ENCODE data around the gene PFDN2. TPM values are rescaled to one million over a fixed set of nuclear protein-coding genes. Genes with fewer than 3 reads are reported as not detected.

The PFDN2 gene
- total and polyA plus RNA-seq, 2 of the 8 experiments (the other 6 are each of a cell fraction or from before 2014, with no cell fraction given), result 66.2 to 71.2 TPM

- Histone ChIP-seq H2BK120ac (replicated peaks; ENCODE audit: low read depth, low read length) (no peak overlapping the region), H2BK20ac (ENCODE audit: low read length) (no peak overlapping the region), H3K4ac (replicated peaks; ENCODE audit: insufficient read length, low read depth, low read length) (no peak overlapping the region), H2AK5ac (ENCODE audit: low read depth, low read length) (no peak overlapping the region), H3K4me1 (replicated peaks in 1 of 4; ENCODE audit: control insufficient read depth in 3 of 4, insufficient read depth in 4 of 4, low read length in 3 of 4) (0 out of 7 replicates have a peak, but pooled peaks cover 0 to under 1% (median 0%) of the 10 kb centered on the region in 4 experiments), H3K4me3 (ENCODE audit: extremely low read depth in 1 of 4, insufficient read depth in 2 of 4, low read depth in 3 of 4, low read length in 4 of 4) (peak overlapping the region in 3 of 4 experiments; percentile 26 to 94 (median 91); a peak in 6 of 8 replicates), H3K56ac (replicated peaks; ENCODE audit: insufficient read length, low read depth, low read length) (no peak overlapping the region), H2BK5ac (ENCODE audit: low read depth, low read length) (no peak overlapping the region; the same call in 1 of the 2 replicates), H3K23ac (ENCODE audit: insufficient read length) (no peak overlapping the region), H3K14ac (ENCODE audit: insufficient read length) (no peak overlapping the region), H3K27me3 (replicated peaks in 1 of 4; ENCODE audit: control insufficient read depth in 3 of 4, extremely low read depth in 1 of 4, insufficient read depth in 3 of 4, low read length in 3 of 4) (no peaks in the 10 kb centered on the region), H4K20me1 (replicated peaks in 1 of 2; ENCODE audit: control insufficient read depth in 1 of 2, insufficient read depth in 2 of 2, low read length in 2 of 2) (no peaks in the 10 kb centered on the region), H3K23me2 (ENCODE audit: low read depth, low read length) (peaks cover 6% of the 10 kb centered on the region; the same call in 1 of the 2 replicates), H4K5ac (ENCODE audit: insufficient read length, low read depth, low read length) (no peak overlapping the region), H3K9ac (replicated peaks in 1 of 4; ENCODE audit: extremely low read depth in 1 of 4, low read depth in 3 of 4, low read length in 3 of 4) (peak overlapping the region in 1 of 4 experiments; percentile 54; a peak in 2 of 7 replicates), H3K4me2 (ENCODE audit: insufficient read depth in 1 of 2, low read depth in 2 of 2, low read length in 2 of 2) (peak overlapping the region; percentile 82 to 93), H4K91ac (replicated peaks; ENCODE audit: insufficient read length, low read length) (no peak overlapping the region), H2BK12ac (ENCODE audit: low read depth, low read length) (no peak overlapping the region; the same call in 1 of the 2 replicates), H3K27ac (ENCODE audit: low read depth, low read length) (peak overlapping the region; percentile 63; the same call in 1 of the 2 replicates), H3K18ac (ENCODE audit: extremely low read depth, low read length) (no peak overlapping the region), H2AFZ (ENCODE audit: low read length) (no peak overlapping the region), H3K9me3 (ENCODE audit: insufficient read depth in 2 of 2, low read depth in 1 of 2, low read length in 1 of 2) (no peaks in the 10 kb centered on the region), H4K8ac (ENCODE audit: extremely low read depth, insufficient read depth, low read length) (no peak overlapping the region), H3K79me2 (ENCODE audit: control insufficient read depth in 1 of 2, insufficient read depth in 2 of 2, low read length in 2 of 2) (no peaks in the 10 kb centered on the region), H3K79me1 (ENCODE audit: low read depth, low read length) (no peaks in the 10 kb centered on the region), H2BK15ac (ENCODE audit: low read length) (no peak overlapping the region), H3K36me3 (ENCODE audit: control insufficient read depth in 2 of 4, insufficient read depth in 4 of 4, low read length in 3 of 4) (peaks cover 2 to 7% (median 4%) of the 10 kb centered on the region in 4 experiments; a peak in 5 of 8 replicates)
- DNase-seq (ENCODE audit: low read depth in 1 of 2, low spot score in 2 of 2), result no peak
- no peak for FAIRE-seq
- 31% methylated on average over 9 of the region's 9 CpGs; no CpG with 5 or more reads in 1 of the 2 experiments for WGBS, 2 experiments (ENCODE audit: extremely low coverage in 1 of 2, insufficient coverage in 1 of 2, insufficient read length in 1 of 2, insufficient replicate concordance in 2 of 2, low coverage in 1 of 2, low lambda C conversion rate in 2 of 2, missing lambda C conversion rate in 1 of 2)
- ChIA-PET CTCF (ENCODE audit: partially characterized antibody) (interaction anchor here (1.2 to 6.8 kb wide), 4 partner anchors 11 to 20 kb away, joined by 4 to 32 read pairs (median 10); partner anchors contain the start of genes DEDD and PPOX), POLR2A (ENCODE audit: partially characterized antibody) (interaction anchor here (0.7 to 13.6 kb wide), 11 partner anchors 8 to 199 kb away, joined by 3 to 130 read pairs (median 4); partner anchors contain the start of genes ADAMTS4, B4GALT3, DEDD and ITLN2)
- TF ChIP-seq HDAC6 (IDR thresholded peaks at IDR 0.05; ENCODE audit: low read depth, low read length) (no peak), BACH1 (IDR thresholded peaks at IDR 0.05; ENCODE audit: low read length) (no peak), KDM4A (IDR thresholded peaks at IDR 0.05; ENCODE audit: low read depth, low read length, severe bottlenecking) (no peak), HDAC2 (IDR thresholded peaks at IDR 0.05; ENCODE audit: borderline replicate concordance in 1 of 2, low read depth in 2 of 2, low read length in 2 of 2) (no peak), RFX5 (IDR thresholded peaks at IDR 0.05; ENCODE audit: borderline replicate concordance, low read depth, low read length) (no peak)
These were observed 35.3 kb upstream of the PFDN2 start for GRCh38 chr1:161153176-161153575.

Measured in H1 (cell line).